M059J (cell line): ENCODE results near the gene RNF180. TPM values are rescaled to one million over a fixed set of nuclear protein-coding genes. Genes with fewer than 3 reads are reported as not detected.
"Not testable (repeated sequence)": the region's sequence is repeated elsewhere in the genome, so short reads cannot be mapped to it uniquely, and the experiment has no call there.

Experiments used
- DNase-seq: peaks from one replicate; pipeline ENCODE4 v3.0.0-alpha.2; 2012; ENCODE audit warnings: low read depth
- total RNA-seq: library from RNA; depleted of rRNA; stranded (reverse); fragments of >200 nt; shearing (Covaris generic); gene quantifications from 2 replicates; pipeline ENCODE4 v1.2.3, GENCODE V29; 2014; rRNA removed

RNF180 gene
- total RNA-seq, 1 experiment from 2014 or later, result not detected

GRCh38 chr5:64384765-64385164, 219.1 kb downstream of the RNF180 start:
- peak; percentile 11 for DNase-seq

- no peak for DNase-seq
These were observed 231.9 kb downstream of the RNF180 start for GRCh38 chr5:64397552-64397951.

GRCh38 chr5:64398735-64399134, 233.1 kb downstream of the RNF180 start:
- DNase-seq, result not testable (repeated sequence)

GRCh38 chr5:64407103-64407825, 241.6 kb downstream of the RNF180 start:
- not testable (repeated sequence) for DNase-seq

- DNase-seq, result no peak
These were observed 251.7 kb downstream of the RNF180 start for GRCh38 chr5:64417390-64417789.

- DNase-seq, result no peak
These were observed 252.4 kb downstream of the RNF180 start for GRCh38 chr5:64418013-64418412.

Other genes with a start within 250 kb of the RNF180 start
- not detected in 2 replicates for gene HTR1A, start 203.4 kb upstream of the RNF180 start, total RNA-seq